Stomach (tissue), 9 donors: ENCODE measurements around the gene OLFML2A. TPM values are rescaled to one million over a fixed set of nuclear protein-coding genes. Genes with fewer than 3 reads are reported as not detected.

Experiments used
- DNase-seq, 2 donors: peaks; one replicate each; pipeline versions ENCODE4 v3.0.0 to v3.0.0-alpha.2; 2013 to 2019
- H3K27ac ChIP-seq, 5 donors: fragments of 200-600 bp in 4 of 5; sonication (generic) in 4 of 5; one replicate each; pipeline ENCODE4 v1.5.1; 2013 to 2019; ENCODE audit warnings: mild to moderate bottlenecking in 1 of 5, moderate library complexity in 1 of 5
- H3K27me3 ChIP-seq, 3 donors: fragments of 200-600 bp; sonication (generic); one replicate each; pipeline ENCODE4 v1.5.1; 2017 to 2019; ENCODE audit warnings: mixed run types in 1 of 3
- H3K36me3 ChIP-seq, 4 donors: fragments of 200-600 bp; sonication (generic); 1 replicate in 3 of 4; 2 replicates in 1 of 4; pipeline ENCODE4 v1.5.1; 2016 to 2019
- H3K4me1 ChIP-seq, 4 donors: fragments of 200-600 bp; sonication (generic); one replicate each; pipeline ENCODE4 v1.5.1; 2016 to 2019
- H3K4me3 ChIP-seq, 4 donors: fragments of 200-600 bp; sonication (generic) in 3 of 4; one replicate each; pipeline ENCODE4 v1.5.1; 2016 to 2019; ENCODE audit warnings: mild to moderate bottlenecking in 1 of 4
- H3K9me3 ChIP-seq, 4 donors: fragments of 200-600 bp; sonication (generic); one replicate each; pipeline ENCODE4 v1.5.1; 2016 to 2019
- CTCF ChIP-seq, 7 experiments: fragments of 450-650 bp in 4 of 7; fragments of 200-600 bp in 3 of 7; sonication (generic) in 3 of 7; IDR thresholded peaks; one replicate each; pipeline ENCODE4 v1.5.1; 2016 to 2019; ENCODE audit warnings: antibody characterized with exemption in 7 of 7, control low read depth in 2 of 7, mild to moderate bottlenecking in 1 of 7
- EP300 ChIP-seq: sonication (generic); formaldehyde crosslinking; IDR thresholded peaks from one replicate; pipeline ENCODE4 v1.6.1; 2017; ENCODE audit warnings: antibody characterized with exemption
- POLR2A ChIP-seq, 4 donors: fragments of 450-650 bp; IDR thresholded peaks; one replicate each; pipeline ENCODE4 v1.6.1; 2016; ENCODE audit warnings: antibody characterized with exemption in 4 of 4, control low read depth in 2 of 4, mild to moderate bottlenecking in 1 of 4, moderate library complexity in 1 of 4
- POLR2AphosphoS5 ChIP-seq, 3 donors: sonication (generic); formaldehyde crosslinking; IDR thresholded peaks; one replicate each; pipeline ENCODE4 v1.6.1; 2016; ENCODE audit warnings: antibody characterized with exemption in 3 of 3
- WGBS, 5 donors: extraction: QIAGEN DNeasy Blood & Tissue Kit in 3 of 5; methylation state at CpG; one replicate each; pipeline versions ENCODE4 v1.1.5 to v1.1.7; 2013 to 2018; 5-methylcytosine and 5-hydroxymethylcytosine counted together
- intact Hi-C: fragments of 100-400 bp; cut with DNase I; formaldehyde crosslinking; loops from one replicate; pipeline ENCODE4 v1.15.1; 2023; ENCODE audit warnings: low total_unique reads
- polyA plus RNA-seq, 3 donors: library from polyadenylated mRNA; stranded (reverse); fragments of 200-250 nt; gene quantifications; one replicate each; pipeline ENCODE4 v1.2.3, GENCODE V29; 2013
- total RNA-seq, 5 donors: library from RNA; depleted of rRNA; stranded (reverse); fragments of >200 nt; gene quantifications; one replicate each; pipeline versions ENCODE4 v1.1.0 to v1.2.3, GENCODE V29; 2014 to 2016
- donor health status: healthy with polysubstance abuse.
- donor health status: Bipolar disorder and iron deficiency.
- donor health status: healthy.

The OLFML2A gene
- total and polyA plus RNA-seq, 8 donors = 0.56 to 91.2 (median 3.5) TPM

GRCh38 chr9:124855566-124855943 is 78.6 kb downstream of the OLFML2A start:
- Histone ChIP-seq H3K9me3 (no peaks in the 10 kb centered on the region), H3K27me3 (no peaks in the 10 kb centered on the region), H3K4me3 (no peak overlapping the region), H3K4me1 (peaks cover 25 to 43% (median 38%) of the 10 kb centered on the region in 4 donors), H3K27ac (no peak overlapping the region), H3K36me3 (peaks cover 38 to 47% (median 45%) of the 10 kb centered on the region in 4 donors)
- 74 to 83% (median 79%) methylated on average over 5 to 18 of the region's 18 CpGs for WGBS, 5 donors
- intact Hi-C loops = no loop called here
- DNase-seq = no peak
- TF ChIP-seq POLR2AphosphoS5 (IDR thresholded peaks at IDR 0.05) (no peak), EP300 (no peak), POLR2A (IDR thresholded peaks at IDR 0.05) (no peak), CTCF (IDR thresholded peaks at IDR 0.05) (no peak)

DNA sequence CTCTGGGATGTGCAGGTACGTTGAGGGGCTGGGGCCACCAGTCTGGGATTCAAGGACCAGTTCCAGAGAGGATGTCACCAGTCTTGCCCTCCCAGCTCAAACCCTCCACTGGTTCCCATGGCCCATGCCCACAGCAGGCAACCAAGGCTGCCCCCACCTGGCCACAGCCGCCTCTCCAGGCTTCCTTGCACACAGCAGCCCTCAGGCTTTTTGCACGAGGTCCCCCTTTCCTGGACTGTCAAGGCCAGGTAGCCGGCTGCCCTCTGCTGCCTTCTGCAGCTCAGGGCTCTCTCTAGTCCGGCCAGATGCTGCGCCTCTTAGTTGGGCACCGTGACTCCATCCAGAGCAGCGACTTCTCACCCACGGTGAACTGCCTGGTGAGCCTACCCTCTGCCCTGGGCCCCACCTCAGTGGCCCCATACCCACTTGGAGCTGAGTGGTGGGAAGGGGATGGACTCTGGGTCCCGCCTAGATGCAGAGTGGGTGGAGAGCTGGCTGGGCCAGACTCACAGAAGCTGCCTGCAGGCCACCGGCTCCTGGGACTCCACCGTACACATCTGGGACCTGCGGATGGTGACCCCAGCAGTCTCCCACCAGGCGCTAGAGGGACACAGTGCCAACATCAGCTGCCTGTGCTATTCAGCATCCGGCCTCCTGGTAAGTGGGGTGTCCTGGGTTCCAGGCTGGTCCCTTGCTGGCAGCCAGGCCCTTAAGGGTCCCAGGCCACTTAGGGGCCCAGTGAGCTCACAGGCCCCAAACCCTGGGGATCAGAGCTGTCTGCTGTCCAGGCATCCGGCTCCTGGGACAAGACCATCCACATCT is 79.2 kb downstream of the OLFML2A start:
- intact Hi-C loops = no loop called here
- Histone ChIP-seq H3K9me3 (no peaks in the 10 kb centered on the region), H3K4me3 (no peak overlapping the region), H3K27ac (no peak overlapping the region), H3K4me1 (peaks cover 31 to 49% (median 44%) of the 10 kb centered on the region in 4 donors), H3K27me3 (no peaks in the 10 kb centered on the region), H3K36me3 (peaks cover 38 to 51% (median 48%) of the 10 kb centered on the region in 4 donors)
- TF ChIP-seq POLR2AphosphoS5 (IDR thresholded peaks at IDR 0.05) (no peak), EP300 (no peak), CTCF (IDR thresholded peaks at IDR 0.05) (no peak), POLR2A (IDR thresholded peaks at IDR 0.05) (no peak)
- 48 to 61% (median 56%) methylated on average over 11 to 16 of the region's 16 CpGs for WGBS, 5 donors
- peak in 1 of 2 donors; percentile 57 for DNase-seq

GRCh38 chr9:124857533-124858162 is 80.7 kb downstream of the OLFML2A start:
- Histone ChIP-seq H3K4me1 (peaks cover 32 to 47% (median 46%) of the 10 kb centered on the region in 4 donors), H3K27ac (no peak overlapping the region), H3K4me3 (no peak overlapping the region), H3K36me3 (peaks cover 38 to 51% (median 48%) of the 10 kb centered on the region in 4 donors), H3K27me3 (no peaks in the 10 kb centered on the region), H3K9me3 (no peaks in the 10 kb centered on the region)
- intact Hi-C loops = no loop called here
- WGBS, 5 donors = 82 to 88% (median 87%) methylated on average over 18 to 24 of the region's 24 CpGs
- TF ChIP-seq POLR2A (IDR thresholded peaks at IDR 0.05) = no peak
- TF ChIP-seq POLR2AphosphoS5 (IDR thresholded peaks at IDR 0.05) = no peak
- TF ChIP-seq EP300 = no peak
- TF ChIP-seq CTCF (IDR thresholded peaks at IDR 0.05) = no peak
- DNase-seq = no peak

DNA sequence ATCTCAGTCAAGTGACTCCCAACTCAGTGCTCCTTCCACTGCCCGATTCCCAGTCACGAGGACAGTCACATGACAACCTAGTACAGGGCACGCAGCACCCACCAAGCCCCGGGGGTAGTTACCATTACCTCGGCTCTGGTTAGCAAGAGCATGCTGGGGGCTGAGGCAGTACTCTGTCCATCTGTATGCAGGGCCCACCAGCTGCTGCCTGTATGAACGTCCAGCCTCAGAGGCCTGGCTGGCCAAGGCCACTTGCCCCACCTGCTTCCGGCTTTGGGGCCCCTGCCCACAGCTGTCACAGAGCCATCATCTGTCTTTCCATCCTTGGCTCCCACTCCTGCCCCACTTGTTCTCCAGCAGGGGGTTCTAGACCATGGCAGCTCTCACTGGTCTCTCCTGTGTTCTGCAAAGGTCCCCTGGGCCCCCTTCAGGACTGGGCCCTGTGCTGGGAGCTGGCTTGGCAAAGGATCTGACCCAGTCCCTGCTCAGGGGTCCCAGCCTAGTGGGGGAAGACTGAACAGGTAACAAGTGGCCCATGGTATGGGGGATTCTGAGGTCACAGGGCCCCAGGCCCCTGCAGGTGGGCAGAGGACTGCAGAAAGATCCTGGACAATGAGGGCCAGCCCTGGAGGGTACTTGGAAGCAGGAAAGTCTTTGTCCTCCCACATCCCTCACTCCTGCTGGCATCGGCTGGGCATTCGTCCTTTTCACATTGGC is 81.6 kb downstream of the OLFML2A start:
- Histone ChIP-seq H3K9me3 (no peaks in the 10 kb centered on the region), H3K4me1 (peaks cover 30 to 47% (median 45%) of the 10 kb centered on the region in 4 donors), H3K27me3 (no peaks in the 10 kb centered on the region), H3K36me3 (peaks cover 38 to 51% (median 48%) of the 10 kb centered on the region in 4 donors), H3K27ac (no peak overlapping the region), H3K4me3 (no peak overlapping the region)
- no peak for DNase-seq
- intact Hi-C loops = no loop called here
- no peak for TF ChIP-seq EP300
- TF ChIP-seq POLR2A (IDR thresholded peaks at IDR 0.05) = no peak
- TF ChIP-seq POLR2AphosphoS5 (IDR thresholded peaks at IDR 0.05) = no peak
- no peak for TF ChIP-seq CTCF (IDR thresholded peaks at IDR 0.05)
- 65 to 75% (median 72%) methylated on average over 4 to 9 of the region's 9 CpGs for WGBS, 5 donors
